HepG2 (cell line): ENCODE results near the gene TNFAIP1. TPM values are rescaled to one million over a fixed set of nuclear protein-coding genes. Genes with fewer than 3 reads are reported as not detected.
A peak's percentile ranks its signal among the peaks of the same experiment; 100 is the strongest.

Source experiments
- ATF1 ChIP-seq: IDR thresholded peaks from 2 replicates; pipeline ENCODE4 v1.6.1; 2016; ENCODE audit warnings: mild to moderate bottlenecking, control low read depth
- DZIP1 ChIP-seq: sonication (generic); formaldehyde crosslinking; IDR thresholded peaks from 2 replicates; pipeline ENCODE4 v1.5.0; 2020; ENCODE audit warnings: mild to moderate bottlenecking, missing genetic modification reagents
- GFI1 ChIP-seq: sonication (generic); formaldehyde crosslinking; IDR thresholded peaks from 2 replicates; pipeline ENCODE4 v1.5.0; 2020; ENCODE audit warnings: missing genetic modification reagents, mild to moderate bottlenecking, borderline replicate concordance
- JUNB ChIP-seq: sonication (generic); formaldehyde crosslinking; IDR thresholded peaks from 2 replicates; pipeline ENCODE4 v1.8.0; 2022; ENCODE audit warnings: missing genetic modification reagents, mild to moderate bottlenecking, borderline replicate concordance
- KDM4B ChIP-seq: sonication (generic); formaldehyde crosslinking; IDR thresholded peaks from 2 replicates; pipeline ENCODE4 v1.4.0; 2020; ENCODE audit warnings: missing genetic modification reagents
- MLXIP ChIP-seq: sonication (generic); formaldehyde crosslinking; IDR thresholded peaks from 2 replicates; pipeline ENCODE4 v1.9.0; 2021; ENCODE audit warnings: missing genetic modification reagents, borderline replicate concordance
- PBX3 ChIP-seq: sonication (generic); formaldehyde crosslinking; IDR thresholded peaks from 2 replicates; pipeline ENCODE4 v1.8.1; 2023; ENCODE audit warnings: missing genetic modification reagents, inconsistent platforms, borderline replicate concordance
- SNAI1 ChIP-seq: sonication (generic); formaldehyde crosslinking; IDR thresholded peaks from 2 replicates; pipeline ENCODE4 v1.5.0; 2020; ENCODE audit warnings: mild to moderate bottlenecking, missing genetic modification reagents, borderline replicate concordance
- TEAD2 ChIP-seq: sonication (generic); formaldehyde crosslinking; IDR thresholded peaks from 2 replicates; pipeline ENCODE4 v1.9.0; 2021; ENCODE audit warnings: missing genetic modification reagents
- WIZ ChIP-seq: sonication (generic); formaldehyde crosslinking; IDR thresholded peaks from 2 replicates; pipeline ENCODE4 v1.5.1; 2020; ENCODE audit warnings: mild to moderate bottlenecking, missing genetic modification reagents
- ZBTB25 ChIP-seq: IDR thresholded peaks from 2 replicates; pipeline ENCODE4 v1.6.1; 2018; ENCODE audit warnings: missing genetic modification reagents
- ZNF136 ChIP-seq: sonication (generic); formaldehyde crosslinking; IDR thresholded peaks from 2 replicates; pipeline ENCODE4 v1.8.1; 2022; ENCODE audit warnings: low read depth, mild to moderate bottlenecking, moderate library complexity, missing genetic modification reagents
- ZNF256 ChIP-seq: sonication (generic); formaldehyde crosslinking; conservative IDR thresholded peaks from 2 replicates; pipeline ENCODE4 v1.4.0; 2020; ENCODE audit warnings: missing genetic modification reagents
- ZNF281 ChIP-seq: sonication (generic); formaldehyde crosslinking; IDR thresholded peaks from 2 replicates; pipeline ENCODE4 v1.4.0; 2020; ENCODE audit warnings: missing genetic modification reagents, borderline replicate concordance
- ZUFSP ChIP-seq: sonication (generic); formaldehyde crosslinking; IDR thresholded peaks from 2 replicates; pipeline ENCODE4 v1.9.0; 2021; ENCODE audit warnings: missing genetic modification reagents, mild to moderate bottlenecking, borderline replicate concordance
- polyA plus RNA-seq, 8 experiments: library from polyadenylated mRNA; depleted of rRNA in 3 of 8; stranded (reverse) in 7 of 8; unstranded in 1 of 8; fragments of >200 nt; fragmentation: Illumina TruSeq in 4 of 8; extraction: Trizol in 4 of 8; gene quantifications; 2 replicates each; pipeline versions ENCODE4 v1.2.1 to v1.2.3, GENCODE V29; 2011 to 2016; ENCODE audit warnings: low read depth in 4 of 8, missing spikeins in 1 of 8, mixed read lengths in 1 of 8; ENCODE audit not compliant: insufficient read depth in 1 of 8
- total RNA-seq, 5 experiments: library from RNA; depleted of rRNA; stranded (reverse); fragments of >200 nt; fragmentation: Illumina TruSeq; extraction: Trizol; gene quantifications; 2 replicates each; pipeline ENCODE4 v1.2.3, GENCODE V29; 2016; ENCODE audit warnings: low read depth in 1 of 5

Gene TNFAIP1
- total and polyA plus RNA-seq, 2 of the 13 experiments (the other 11 are each of a cell fraction or from before 2014, with no cell fraction given): 17.5 to 40.6 TPM

- TF ChIP-seq SNAI1 (CRISPR knock-in tag) (0 out of 2 replicates have a peak, but pooled peaks have one; percentile 34), DZIP1 (no peak), ZBTB25 (no peak), TEAD2 (CRISPR knock-in tag) (no peak), ZNF281 (CRISPR knock-in tag) (peak; percentile 89), JUNB (CRISPR knock-in tag) (no peak), ZNF136 (no peak), MLXIP (CRISPR knock-in tag) (no peak; the same call in 1 of the 2 replicates), KDM4B (no peak), PBX3 (no peak), ZNF256 (CRISPR knock-in tag) (0 out of 2 replicates have a peak, but pooled peaks have one; percentile 58), WIZ (CRISPR knock-in tag) (no peak), ZUFSP (CRISPR knock-in tag) (no peak), GFI1 (peak; percentile 90), ATF1 (CRISPR knock-in tag) (no peak)
These were observed 32.8 kb downstream of the TNFAIP1 start (continued) for GRCh38 chr17:28368306-28368831.
